ENCODE results near the gene USP44. TPM values are rescaled to one million over a fixed set of nuclear protein-coding genes. Genes with fewer than 3 reads are reported as not detected.

USP44 gene
- total and polyA plus RNA-seq, 2 of the 8 experiments (the other 6 are each of a cell fraction or from before 2014, with no cell fraction given) = 129 to 197 TPM

DNA sequence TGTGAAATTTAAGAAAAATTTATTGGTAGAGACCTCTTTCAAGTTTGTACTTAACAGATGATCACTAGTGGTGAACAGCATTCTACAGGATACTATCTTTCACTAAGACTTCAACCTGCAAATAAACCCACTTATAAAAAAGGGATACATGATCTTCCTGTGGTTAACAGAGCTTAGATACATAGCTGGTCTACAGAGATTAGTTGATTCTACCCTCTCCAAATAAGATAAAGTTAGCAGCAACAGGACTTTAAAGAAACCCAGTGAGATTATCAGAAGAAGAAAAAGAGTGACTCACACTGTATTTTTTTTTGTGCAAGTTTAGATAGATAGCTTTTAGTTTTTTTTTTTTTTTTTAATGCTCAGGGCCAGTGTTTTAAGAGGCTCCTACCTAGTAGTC, 34.5 kb downstream of the USP44 start (continued):
- no peak for TF ChIP-seq HDAC6 (IDR thresholded peaks at IDR 0.05; ENCODE audit: low read depth, low read length)
- TF ChIP-seq, protein P1, sequence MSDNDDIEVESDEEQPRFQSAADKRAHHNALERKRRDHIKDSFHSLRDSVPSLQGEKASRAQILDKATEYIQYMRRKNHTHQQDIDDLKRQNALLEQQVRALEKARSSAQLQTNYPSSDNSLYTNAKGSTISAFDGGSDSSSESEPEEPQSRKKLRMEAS (IDR thresholded peaks at IDR 0.05) = no peak
